PC-9 (cell line): ENCODE results near the gene SNCAIP.
"Not testable (repeated sequence)": the region's sequence is repeated elsewhere in the genome, so short reads cannot be mapped to it uniquely, and the experiment has no call there.

ENCODE experiments used
- CTCF ChIP-seq: fragments of 200-600 bp; sonication (generic); conservative IDR thresholded peaks from 2 replicates; pipeline ENCODE4 v1.6.1; 2017; ENCODE audit warnings: mixed run types, antibody characterized with exemption, mild to moderate bottlenecking, moderate library complexity
- EZH2 ChIP-seq: fragments of 200-600 bp; sonication (generic); IDR thresholded peaks from 2 replicates; pipeline ENCODE4 v1.8.0; 2017; ENCODE audit warnings: antibody characterized with exemption, low read depth

- not testable (repeated sequence) for TF ChIP-seq CTCF, EZH2
Observed at GRCh38 chr5:122382938-122383337, 70.9 kb downstream of the SNCAIP start.
